Spinal cord (tissue), 10 donors: ENCODE measurements around the gene MUS81. TPM values are rescaled to one million over a fixed set of nuclear protein-coding genes. Genes with fewer than 3 reads are reported as not detected.

Source experiments
- DNase-seq, 6 donors: peaks; one replicate each; pipeline versions ENCODE4 v3.0.0 to v3.0.0-alpha.2; 2013 to 2015; ENCODE audit warnings: low spot score in 6 of 6, low read depth in 4 of 6
- H3K27ac ChIP-seq: one replicate; pipeline ENCODE4 v1.5.1; 2013; ENCODE audit warnings: low read depth, low read length, control low read depth
- H3K27me3 ChIP-seq: one replicate; pipeline ENCODE4 v1.6.1; 2013; ENCODE audit warnings: low read length; ENCODE audit not compliant: control insufficient read depth, insufficient read depth
- H3K36me3 ChIP-seq: one replicate; pipeline ENCODE4 v1.6.1; 2013; ENCODE audit warnings: low read length; ENCODE audit not compliant: control insufficient read depth, insufficient read depth
- H3K4me1 ChIP-seq: one replicate; pipeline ENCODE4 v1.6.1; 2013; ENCODE audit warnings: low read length; ENCODE audit not compliant: control insufficient read depth, insufficient read depth
- H3K4me3 ChIP-seq: one replicate; pipeline ENCODE4 v1.5.1; 2013; ENCODE audit warnings: low read depth, low read length, control low read depth
- H3K9me3 ChIP-seq: one replicate; pipeline ENCODE4 v1.6.1; 2013; ENCODE audit warnings: low read length; ENCODE audit not compliant: control insufficient read depth, insufficient read depth
- WGBS: methylation state at CpG from one replicate; pipeline ENCODE4 v1.1.5; 2013; ENCODE audit warnings: missing lambda C conversion rate; ENCODE audit not compliant: insufficient coverage; 5-methylcytosine and 5-hydroxymethylcytosine counted together
- long read RNA-seq, 4 donors: transcript quantifications; one replicate each; lab custom pipeline, GENCODE V29; 2026
- polyA plus RNA-seq, 2 donors: library from polyadenylated mRNA; unstranded; fragments of 120-200 nt; gene quantifications; one replicate each; pipeline ENCODE4 v1.2.1, GENCODE V29; 2013; ENCODE audit not compliant: insufficient read length in 2 of 2
- total RNA-seq, 2 donors: library from RNA; depleted of rRNA in 1 of 2; stranded (reverse); fragments of 120-200 nt in 1 of 2; fragments of >200 nt in 1 of 2; gene quantifications; one replicate each; pipeline versions ENCODE4 v1.2.3 to v1.2.4, GENCODE V29; 2013 to 2014
- donor health status: healthy.

MUS81 gene
- total RNA-seq (10 to 100 TPM; 24.9 to 49.7 TPM), polyA plus RNA-seq (10 to 100 TPM; 57.4 to 62.0 TPM)
- long read RNA-seq, donor 1, transcript MUS81-201 (16 exons, 2,392 nt): major isoform, 6 of 172 reads
- long read RNA-seq, donor 1, partial matches to known transcripts: 106 of 172 reads
- long read RNA-seq, donor 1, other reads (novel, unspliced or antisense): 60 of 172 reads
- long read RNA-seq, donor 2, partial matches to known transcripts: 30 of 59 reads
- long read RNA-seq, donor 2, other reads (novel, unspliced or antisense): 26 of 59 reads
- long read RNA-seq, donor 3, partial matches to known transcripts: 0 of 2 reads
- long read RNA-seq, donor 3, other reads (novel, unspliced or antisense): 0 of 2 reads
- long read RNA-seq, donor 4, partial matches to known transcripts: 17 of 23 reads
- long read RNA-seq, donor 4, other reads (novel, unspliced or antisense): 0 of 23 reads

GRCh38 chr11:65860278-65861164, at the start of gene MUS81:
MUS81 (plus strand) TSS chr11:65860433; CDS start chr11:65860754, 321 bp downstream.
- peak within 1 kb of the TSS; percentile 96 for H3K4me3 ChIP-seq
- H3K27me3 ChIP-seq: no peaks in the 10 kb centered on the region
- no peaks in the 10 kb centered on the region for H3K9me3 ChIP-seq
- peaks cover 59% of the 10 kb centered on the region for H3K36me3 ChIP-seq
- under 1% methylated on average over 78 of the region's 78 CpGs for WGBS
- H3K27ac ChIP-seq: peak within 1 kb of the TSS; percentile 100
- peak; percentile 86 to 99 (median 94) for DNase-seq
- H3K4me1 ChIP-seq: peaks cover 52% of the 10 kb centered on the region

GRCh38 chr11:65811764-65812475, 48.3 kb upstream of the MUS81 start:
- 52% methylated on average over 10 of the region's 19 CpGs for WGBS
- Histone ChIP-seq H3K36me3 (peaks cover 3% of the 10 kb centered on the region), H3K4me3 (no peak overlapping the region), H3K4me1 (peaks cover 9% of the 10 kb centered on the region), H3K27ac (no peak overlapping the region), H3K27me3 (no peaks in the 10 kb centered on the region), H3K9me3 (no peaks in the 10 kb centered on the region)
- peak in 1 of 6 donors; percentile 5 for DNase-seq

GRCh38 chr11:65814131-65814985, 45.9 kb upstream of the MUS81 start:
- peak in 2 of 6 donors; percentile 24 to 37 for DNase-seq
- Histone ChIP-seq H3K27me3 (no peaks in the 10 kb centered on the region), H3K36me3 (peaks cover 3% of the 10 kb centered on the region), H3K27ac (no peak overlapping the region), H3K9me3 (no peaks in the 10 kb centered on the region), H3K4me3 (no peak overlapping the region), H3K4me1 (peaks cover 18% of the 10 kb centered on the region)
- 74% methylated on average over 7 of the region's 18 CpGs for WGBS

- Histone ChIP-seq H3K36me3 (peaks cover 3% of the 10 kb centered on the region), H3K27me3 (no peaks in the 10 kb centered on the region), H3K9me3 (no peaks in the 10 kb centered on the region), H3K4me1 (peaks cover 18% of the 10 kb centered on the region), H3K4me3 (no peak overlapping the region), H3K27ac (no peak overlapping the region)
- WGBS: 75% methylated on average over 14 of the region's 16 CpGs
- no peak for DNase-seq
Measured at GRCh38 chr11:65814986-65815565, 45.2 kb upstream of the MUS81 start.

GRCh38 chr11:65816696-65817095, 43.5 kb upstream of the MUS81 start:
- Histone ChIP-seq H3K4me3 (no peak overlapping the region), H3K27ac (no peak overlapping the region), H3K9me3 (no peaks in the 10 kb centered on the region), H3K36me3 (peaks cover 3% of the 10 kb centered on the region), H3K27me3 (no peaks in the 10 kb centered on the region), H3K4me1 (peaks cover 15% of the 10 kb centered on the region)
- DNase-seq: no peak
- 94% methylated on average over 3 of the region's 3 CpGs for WGBS

GRCh38 chr11:65817312-65817834, 42.9 kb upstream of the MUS81 start:
- WGBS: 93% methylated on average over 3 of the region's 5 CpGs
- peak overlapping the region; percentile 56 for H3K4me3 ChIP-seq
- DNase-seq: peak in 1 of 6 donors; percentile 39
- no peaks in the 10 kb centered on the region for H3K27me3 ChIP-seq
- H3K9me3 ChIP-seq: no peaks in the 10 kb centered on the region
- H3K36me3 ChIP-seq: peaks cover 3% of the 10 kb centered on the region
- H3K4me1 ChIP-seq: peaks cover 12% of the 10 kb centered on the region
- H3K27ac ChIP-seq: no peak overlapping the region

GRCh38 chr11:65817835-65818680, 42.2 kb upstream of the MUS81 start:
- Histone ChIP-seq H3K9me3 (no peaks in the 10 kb centered on the region), H3K4me1 (peaks cover 12% of the 10 kb centered on the region), H3K27me3 (no peaks in the 10 kb centered on the region), H3K4me3 (peak overlapping the region; percentile 56), H3K36me3 (peaks cover 3% of the 10 kb centered on the region), H3K27ac (no peak overlapping the region)
- DNase-seq: peak; percentile 61 to 95 (median 84)
- WGBS: 6% methylated on average over 73 of the region's 74 CpGs

- WGBS: 79% methylated on average over 8 of the region's 8 CpGs
Measured at GRCh38 chr11:65821107-65821506, 39.1 kb upstream of the MUS81 start.

More at GRCh38 chr11:65821107-65821506, 39.1 kb upstream of the MUS81 start:
- H3K9me3 ChIP-seq: no peaks in the 10 kb centered on the region
- peaks cover 12% of the 10 kb centered on the region for H3K4me1 ChIP-seq
- no peaks in the 10 kb centered on the region for H3K27me3 ChIP-seq
- H3K27ac ChIP-seq: no peak overlapping the region
- no peak overlapping the region for H3K4me3 ChIP-seq
- no peak for DNase-seq
- H3K36me3 ChIP-seq: no peaks in the 10 kb centered on the region
